ENCODE data around the gene MCRS1. TPM values are rescaled to one million over a fixed set of nuclear protein-coding genes. Genes with fewer than 3 reads are reported as not detected.

The MCRS1 gene
- total RNA-seq, 2 donors from 2014 or later, result 97.5 to 98.9 TPM

DNA sequence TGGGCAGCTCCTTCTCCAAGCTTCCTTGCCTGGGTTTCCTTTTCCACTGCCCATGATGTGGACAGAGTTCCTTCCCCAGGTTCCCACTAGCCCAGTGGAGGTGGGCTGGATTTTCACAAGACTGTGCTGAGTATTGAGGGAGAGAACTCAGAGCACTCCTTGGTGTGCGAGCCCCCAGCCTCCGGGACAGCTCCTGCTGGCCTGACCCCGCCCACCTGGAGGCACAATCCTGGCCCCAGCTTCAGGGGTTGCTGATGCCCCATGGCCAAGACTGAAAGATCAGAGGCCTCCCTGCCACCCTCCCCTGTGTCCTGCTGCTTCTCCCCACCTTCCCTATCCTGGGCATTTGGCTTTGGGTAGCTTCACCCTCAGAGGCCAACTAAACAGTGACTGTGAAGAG lies 21.5 kb downstream of the MCRS1 start:
- Mint-ChIP-seq H3K27me3 (ENCODE audit: insufficient read depth) (peaks cover 89% of the 10 kb centered on the region), H3K4me3 (no peak overlapping the region), H3K9me3 (no peaks in the 10 kb centered on the region), H3K27ac (no peak overlapping the region), H3K4me1 (peaks cover 24% of the 10 kb centered on the region), H3K36me3 (ENCODE audit: low read depth) (no peaks in the 10 kb centered on the region)
- H3K27ac ChIP-seq (ENCODE audit: low read depth, low read length), result no peak overlapping the region
- 79% methylated on average over 3 of the region's 3 CpGs; no CpG with 5 or more reads in 1 of the 2 experiments for WGBS, 2 experiments (ENCODE audit: insufficient coverage in 1 of 2, insufficient read length in 1 of 2)
- TF ChIP-seq, protein P1, sequence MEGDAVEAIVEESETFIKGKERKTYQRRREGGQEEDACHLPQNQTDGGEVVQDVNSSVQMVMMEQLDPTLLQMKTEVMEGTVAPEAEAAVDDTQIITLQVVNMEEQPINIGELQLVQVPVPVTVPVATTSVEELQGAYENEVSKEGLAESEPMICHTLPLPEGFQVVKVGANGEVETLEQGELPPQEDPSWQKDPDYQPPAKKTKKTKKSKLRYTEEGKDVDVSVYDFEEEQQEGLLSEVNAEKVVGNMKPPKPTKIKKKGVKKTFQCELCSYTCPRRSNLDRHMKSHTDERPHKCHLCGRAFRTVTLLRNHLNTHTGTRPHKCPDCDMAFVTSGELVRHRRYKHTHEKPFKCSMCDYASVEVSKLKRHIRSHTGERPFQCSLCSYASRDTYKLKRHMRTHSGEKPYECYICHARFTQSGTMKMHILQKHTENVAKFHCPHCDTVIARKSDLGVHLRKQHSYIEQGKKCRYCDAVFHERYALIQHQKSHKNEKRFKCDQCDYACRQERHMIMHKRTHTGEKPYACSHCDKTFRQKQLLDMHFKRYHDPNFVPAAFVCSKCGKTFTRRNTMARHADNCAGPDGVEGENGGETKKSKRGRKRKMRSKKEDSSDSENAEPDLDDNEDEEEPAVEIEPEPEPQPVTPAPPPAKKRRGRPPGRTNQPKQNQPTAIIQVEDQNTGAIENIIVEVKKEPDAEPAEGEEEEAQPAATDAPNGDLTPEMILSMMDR (conservative IDR thresholded peaks at IDR 0.05), result no peak
- peaks cover 7% of the 10 kb centered on the region for H3K4me1 ChIP-seq (ENCODE audit: control insufficient read depth, insufficient read depth, low read length)
- H3K4me3 ChIP-seq (ENCODE audit: low read length), result no peak overlapping the region
- H3K27me3 ChIP-seq (ENCODE audit: control insufficient read depth, insufficient read depth, low read length, poor library complexity, severe bottlenecking), result peaks cover 76% of the 10 kb centered on the region
- no peaks in the 10 kb centered on the region for H3K36me3 ChIP-seq (ENCODE audit: control insufficient read depth, insufficient read depth, low read length)
- H3K9ac ChIP-seq (ENCODE audit: extremely low read depth, low read length, poor library complexity, severe bottlenecking), result no peak overlapping the region
- H3K9me3 ChIP-seq (ENCODE audit: control insufficient read depth, low read length), result no peaks in the 10 kb centered on the region
- DNase-seq, result peak; percentile 49

DNA sequence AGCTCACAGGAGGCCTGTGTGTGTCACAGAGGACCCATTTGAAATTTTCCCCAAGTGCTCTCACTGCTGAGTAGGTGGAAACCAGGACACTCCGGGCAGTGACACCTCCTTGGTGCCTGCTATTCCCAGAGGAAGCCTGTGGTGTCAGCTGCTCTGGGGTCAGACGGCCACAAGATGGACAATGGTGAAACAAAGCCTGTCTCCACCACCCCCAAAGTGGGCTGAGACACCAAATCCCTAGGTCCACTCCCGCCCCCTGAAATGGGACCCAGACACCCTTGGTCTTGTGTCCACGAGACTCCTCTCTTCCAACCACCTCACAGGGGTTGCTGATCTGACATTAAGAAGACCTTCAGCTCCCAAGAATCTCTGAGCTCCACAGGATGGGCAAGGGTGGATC lies 22.1 kb downstream of the MCRS1 start:
- H3K27me3 ChIP-seq (ENCODE audit: control insufficient read depth, insufficient read depth, low read length, poor library complexity, severe bottlenecking), result peaks cover 83% of the 10 kb centered on the region
- WGBS, 2 experiments (ENCODE audit: insufficient coverage in 1 of 2, insufficient read length in 1 of 2), result 89 to 100% methylated on average over 1 to 4 of the region's 4 CpGs
- H3K9me3 Mint-ChIP-seq, result no peaks in the 10 kb centered on the region

GRCh38 chr12:49543914-49544815 lies 23.8 kb downstream of the MCRS1 start:
- Histone ChIP-seq H3K4me1 (ENCODE audit: control insufficient read depth, insufficient read depth, low read length) (no peaks in the 10 kb centered on the region), H3K9me3 (ENCODE audit: control insufficient read depth, low read length) (no peaks in the 10 kb centered on the region), H3K4me3 (ENCODE audit: low read length) (no peak overlapping the region), H3K9ac (ENCODE audit: extremely low read depth, low read length, poor library complexity, severe bottlenecking) (no peak overlapping the region), H3K27me3 (ENCODE audit: control insufficient read depth, insufficient read depth, low read length, poor library complexity, severe bottlenecking) (peaks cover 96% of the 10 kb centered on the region), H3K27ac (ENCODE audit: low read depth, low read length) (no peak overlapping the region), H3K36me3 (ENCODE audit: control insufficient read depth, insufficient read depth, low read length) (no peaks in the 10 kb centered on the region)
- TF ChIP-seq, protein P1 (conservative IDR thresholded peaks at IDR 0.05), result no peak
- peak; percentile 86 for DNase-seq
- peak overlapping the region; percentile 43 for H3K4me3 Mint-ChIP-seq
- 31 to 34% methylated on average over 17 to 39 of the region's 39 CpGs for WGBS, 2 experiments (ENCODE audit: insufficient coverage in 1 of 2, insufficient read length in 1 of 2)
- no peaks in the 10 kb centered on the region for H3K36me3 Mint-ChIP-seq (ENCODE audit: low read depth)
- H3K27ac Mint-ChIP-seq, result no peak overlapping the region
- peaks cover 12% of the 10 kb centered on the region for H3K4me1 Mint-ChIP-seq
- no peaks in the 10 kb centered on the region for H3K9me3 Mint-ChIP-seq
- H3K27me3 Mint-ChIP-seq (ENCODE audit: insufficient read depth), result peaks cover 96% of the 10 kb centered on the region

More for the DNA sequence above, 22.1 kb downstream of the MCRS1 start:
- Mint-ChIP-seq H3K36me3 (ENCODE audit: low read depth) (no peaks in the 10 kb centered on the region), H3K4me3 (no peak overlapping the region), H3K27me3 (ENCODE audit: insufficient read depth) (peaks cover 94% of the 10 kb centered on the region), H3K27ac (no peak overlapping the region), H3K4me1 (peaks cover 21% of the 10 kb centered on the region)
- Histone ChIP-seq H3K36me3 (ENCODE audit: control insufficient read depth, insufficient read depth, low read length) (no peaks in the 10 kb centered on the region), H3K4me1 (ENCODE audit: control insufficient read depth, insufficient read depth, low read length) (peaks cover 7% of the 10 kb centered on the region), H3K9me3 (ENCODE audit: control insufficient read depth, low read length) (no peaks in the 10 kb centered on the region), H3K4me3 (ENCODE audit: low read length) (no peak overlapping the region), H3K9ac (ENCODE audit: extremely low read depth, low read length, poor library complexity, severe bottlenecking) (no peak overlapping the region), H3K27ac (ENCODE audit: low read depth, low read length) (no peak overlapping the region)
- DNase-seq, result peak; percentile 57
- TF ChIP-seq, protein P1 (conservative IDR thresholded peaks at IDR 0.05), result no peak
